Endometrial microvascular endothelial cells (primary cell): ENCODE measurements around the gene SLC66A1. TPM values are rescaled to one million over a fixed set of nuclear protein-coding genes. Genes with fewer than 3 reads are reported as not detected.

Experiments
- in situ Hi-C: cut with HindIII; loops from 2 replicates; pipeline ENCODE4 v1.10.0; 2017; ENCODE audit warnings: low sequenced_read_pairs, low pct_unique_long_range_greater_than_20kb; ENCODE audit errors: inconsistent ontology term
- total RNA-seq: library from RNA; depleted of rRNA; stranded (reverse); fragments of >200 nt; gene quantifications from one replicate; pipeline ENCODE4 v1.2.3, GENCODE V29; 2015; ENCODE audit errors: inconsistent ontology term

Gene SLC66A1
- total RNA-seq, 1 donor from 2014 or later = 34.3 TPM

DNA sequence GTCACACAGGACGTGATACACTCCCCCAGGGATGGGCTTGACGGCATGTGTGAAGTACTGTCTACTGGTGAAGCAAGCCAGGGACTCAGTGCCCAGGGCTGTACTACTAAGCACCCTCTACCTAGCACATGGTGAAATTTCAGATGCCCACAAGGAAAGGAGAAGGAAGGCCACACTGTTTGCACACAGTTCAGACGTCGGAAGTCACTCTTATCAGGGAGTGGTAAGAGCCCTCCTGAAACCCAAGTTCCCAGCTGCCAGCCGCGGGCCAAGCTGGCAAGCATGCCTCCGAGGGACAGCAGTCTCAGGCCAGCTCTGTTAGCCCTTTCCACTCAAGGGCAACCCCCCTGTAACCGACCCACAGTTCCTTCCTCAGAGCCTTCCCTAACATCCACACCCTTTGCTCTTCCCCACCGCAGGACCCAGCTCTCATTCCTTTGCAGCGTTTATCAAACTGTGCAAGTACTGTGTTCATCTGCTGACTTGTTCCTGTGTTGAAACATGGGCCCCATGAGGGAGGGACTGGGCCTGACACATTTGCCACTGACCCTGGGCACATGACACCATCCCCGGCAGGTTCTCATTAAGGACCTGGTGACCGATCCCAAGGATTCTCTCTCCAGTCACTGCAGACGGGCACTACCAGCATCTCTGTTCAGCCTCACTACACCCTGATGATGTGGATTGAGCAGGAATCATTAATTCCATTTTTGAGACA, 58.5 kb downstream of the SLC66A1 start:
- in situ Hi-C loops = no loop called here

DNA sequence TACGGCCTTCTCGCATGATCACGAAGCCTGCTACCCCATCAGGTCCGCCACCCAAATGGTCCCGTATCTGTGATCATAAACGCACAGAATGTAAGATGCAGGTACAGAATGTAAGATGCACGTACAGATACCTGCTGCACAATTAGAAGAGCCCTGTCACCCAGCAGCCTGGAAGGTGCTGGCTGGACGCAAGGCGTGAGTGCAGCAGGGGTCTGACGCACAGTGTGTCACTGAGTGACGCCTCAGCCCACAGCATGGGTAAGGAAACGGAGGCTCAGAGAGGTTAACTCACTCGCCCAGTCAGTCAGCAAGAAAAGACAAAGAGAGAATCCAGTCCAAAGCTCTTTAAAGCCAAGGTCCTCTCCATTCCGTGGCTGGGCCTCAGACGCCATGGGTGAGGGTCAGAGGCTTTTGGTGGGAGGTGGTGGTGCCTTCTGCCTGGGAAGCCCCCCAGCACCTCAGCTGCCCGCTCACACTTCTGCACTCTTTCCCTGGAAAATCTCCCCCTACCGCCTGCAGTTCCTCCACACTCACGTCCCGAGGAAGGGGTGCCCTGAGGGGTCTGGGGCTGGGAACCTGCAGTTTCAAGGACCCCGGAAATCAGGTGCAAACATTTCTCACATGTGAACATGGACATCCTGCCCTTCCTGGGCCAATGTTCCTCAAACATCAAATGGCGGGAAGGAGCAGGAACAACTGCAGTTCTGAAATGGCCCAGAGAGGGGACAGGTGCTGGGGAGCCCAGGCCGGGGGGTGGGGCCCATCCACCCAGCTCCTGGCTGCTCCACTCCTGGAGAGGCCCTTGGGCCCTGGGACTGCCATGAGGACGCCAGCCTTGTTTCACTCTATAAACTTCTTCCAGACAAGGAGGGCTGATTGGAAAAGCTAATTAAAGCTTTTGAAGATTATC, 59.4 kb downstream of the SLC66A1 start:
- in situ Hi-C loops = no loop called here

DNA sequence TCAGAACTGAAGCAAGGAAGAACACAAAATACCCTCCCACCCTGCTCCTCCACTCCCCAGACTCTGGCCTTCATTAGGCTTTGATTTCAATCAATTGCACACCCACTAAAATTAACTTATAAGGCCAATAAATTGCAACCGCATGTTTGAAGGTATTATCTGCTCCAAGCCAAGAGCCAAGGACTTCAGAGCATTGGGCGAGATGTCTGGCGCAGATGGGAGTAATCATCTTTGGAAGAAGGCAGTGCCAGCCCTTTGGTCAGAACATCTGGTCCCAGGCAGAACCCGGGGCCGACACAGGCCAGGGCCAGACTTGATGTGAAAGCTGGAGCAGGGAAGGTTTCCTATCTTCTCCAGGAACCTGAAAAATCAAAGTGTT, 60.0 kb downstream of the SLC66A1 start:
- in situ Hi-C loops = no loop called here

- in situ Hi-C loops = no loop called here
Measured at GRCh38 chr1:19372602-19373001, 60.5 kb downstream of the SLC66A1 start.

GRCh38 chr1:19373211-19374082, 61.3 kb downstream of the SLC66A1 start:
- in situ Hi-C loops = no loop called here

- in situ Hi-C loops = no loop called here
Measured at GRCh38 chr1:19374083-19374801, 62.1 kb downstream of the SLC66A1 start.

DNA sequence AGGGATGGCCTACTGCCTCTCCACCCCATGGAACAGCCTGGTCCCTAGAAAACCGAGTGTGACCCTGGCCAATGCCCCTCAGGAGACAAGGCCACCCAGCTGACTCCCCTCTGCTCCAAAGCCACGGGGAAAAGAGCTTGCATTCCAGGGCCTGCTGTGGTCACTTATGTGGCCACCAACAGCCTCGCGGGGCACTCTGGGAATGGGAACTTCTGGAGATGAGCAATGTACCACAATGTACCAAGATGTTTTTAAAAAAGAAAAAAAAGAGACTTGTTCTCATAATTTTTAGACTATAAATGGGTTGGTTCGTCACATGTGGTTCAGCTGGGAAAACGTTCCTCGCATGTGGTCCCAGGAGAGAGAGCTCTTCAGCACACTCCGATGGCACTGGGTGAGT, 62.8 kb downstream of the SLC66A1 start:
- in situ Hi-C loops = no loop called here

DNA sequence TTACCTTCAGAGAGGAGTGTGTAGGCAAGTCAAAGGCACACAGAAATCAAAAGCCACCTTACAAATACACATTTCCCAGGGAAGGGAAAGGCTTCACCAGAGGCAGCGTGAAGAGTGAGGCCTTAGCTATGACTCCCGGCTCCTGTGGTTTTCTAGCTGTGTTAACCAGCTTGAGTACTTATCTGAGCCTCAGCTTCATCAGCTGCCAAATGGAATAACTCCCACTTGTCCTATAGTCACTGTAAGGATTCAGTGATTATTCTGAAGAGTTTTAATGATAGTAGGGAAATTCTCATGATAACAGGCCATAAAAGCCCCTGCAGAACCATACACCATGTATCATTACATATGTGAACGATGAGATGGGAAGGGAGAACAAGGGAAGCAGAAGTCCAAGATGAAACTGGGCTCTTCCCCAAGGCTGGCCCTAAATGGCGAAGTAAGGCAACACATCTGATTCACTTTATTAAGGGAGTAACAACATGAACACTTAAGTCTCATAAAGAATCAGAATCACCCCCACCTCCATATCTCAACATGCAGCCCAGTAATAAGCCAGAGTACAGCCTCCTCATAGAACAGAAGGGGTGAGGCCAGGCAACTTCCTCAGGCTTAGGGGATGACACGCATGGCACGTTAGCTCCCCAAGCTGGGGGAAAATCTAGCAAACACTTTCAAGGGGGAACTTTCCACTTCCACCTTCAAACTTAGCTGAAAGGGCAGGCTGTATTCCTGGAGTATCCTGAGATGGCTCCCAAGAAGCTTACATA, 63.7 kb downstream of the SLC66A1 start:
- in situ Hi-C loops = no loop called here

DNA sequence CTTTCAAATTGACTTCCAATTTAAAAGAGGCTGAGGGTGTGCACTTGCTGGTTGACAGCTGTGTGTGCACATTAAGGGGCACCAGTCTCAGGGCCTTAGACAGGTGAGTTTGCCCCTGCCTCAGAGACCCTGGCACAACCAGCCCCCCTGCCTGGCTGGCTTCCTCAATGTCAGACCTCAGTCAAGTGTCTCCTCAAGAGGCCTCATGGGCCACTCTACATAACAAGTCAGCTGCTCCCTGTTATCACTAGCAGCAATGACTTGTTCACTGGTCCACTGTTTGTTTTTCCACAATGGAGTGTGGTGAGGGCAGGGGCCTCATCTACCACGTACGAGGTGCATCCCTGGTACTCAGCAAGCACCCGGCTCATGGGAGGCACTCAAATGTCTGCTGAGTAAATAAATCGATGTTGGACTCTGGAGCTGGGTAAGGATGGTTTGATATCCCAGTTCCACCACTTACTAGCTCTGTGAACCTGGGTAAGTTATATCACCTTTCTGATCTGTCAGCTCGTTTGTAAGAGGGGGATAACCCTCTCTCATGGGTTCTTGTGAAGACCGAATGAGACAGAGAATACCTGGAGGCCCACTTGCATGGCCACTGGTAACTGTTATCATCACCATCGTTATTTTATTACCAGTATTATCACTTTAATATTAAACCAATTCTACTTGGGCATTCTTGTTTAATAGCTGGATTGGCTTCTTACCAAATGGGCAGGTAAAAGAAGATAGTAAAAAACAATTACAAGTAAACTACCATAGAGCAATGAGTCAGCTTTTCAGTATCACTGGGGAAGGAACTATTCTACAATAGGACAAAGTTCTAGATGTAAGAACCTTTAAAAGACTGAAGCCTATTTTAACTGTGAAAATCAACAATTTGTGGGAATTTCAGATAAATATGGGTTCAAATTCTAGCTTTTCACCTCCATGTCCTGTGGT, 64.6 kb downstream of the SLC66A1 start:
- in situ Hi-C loops = no loop called here

DNA sequence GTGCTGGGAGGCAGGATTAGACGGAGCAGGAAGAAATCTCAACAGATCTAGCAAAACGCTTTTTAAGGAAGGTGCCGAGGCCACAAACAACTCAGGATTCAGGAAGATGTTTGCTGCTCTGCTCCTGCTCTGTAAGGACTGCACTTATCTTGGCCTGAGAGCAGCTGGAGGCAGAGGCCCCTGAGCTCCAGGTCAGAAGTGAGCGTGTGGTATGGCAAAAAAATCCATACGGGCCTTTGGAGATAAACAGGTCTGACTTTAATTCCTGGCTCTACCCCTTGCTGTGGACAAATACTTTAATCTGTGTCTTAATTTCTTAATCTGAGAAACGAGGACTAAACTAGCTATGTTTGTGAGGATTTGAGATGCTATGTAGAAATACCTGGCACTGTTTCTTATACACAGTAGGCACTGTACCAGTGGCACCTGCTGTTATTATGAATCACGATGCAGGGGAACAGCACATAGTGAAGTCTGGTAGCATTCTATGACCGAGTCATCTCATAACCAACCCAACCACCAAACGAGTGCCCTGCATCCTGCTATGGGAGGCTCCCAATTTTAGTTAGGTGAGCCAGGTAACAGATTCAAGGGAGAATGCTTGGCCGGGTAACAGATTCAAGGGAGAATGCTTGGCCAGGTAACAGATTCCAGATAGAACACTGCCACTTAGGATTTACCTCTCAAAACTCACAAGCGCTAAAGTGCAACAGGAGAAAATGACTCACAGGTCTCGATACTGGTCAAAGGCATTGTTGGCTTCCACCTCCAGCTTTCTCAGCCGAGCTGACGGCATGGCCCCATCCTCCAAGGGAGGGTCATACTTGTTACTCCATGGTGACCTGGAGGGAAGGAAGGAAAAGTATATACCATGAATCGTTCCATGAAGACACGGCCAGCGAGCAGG, 65.9 kb downstream of the SLC66A1 start:
- in situ Hi-C loops = no loop called here

Other genes starting within 250 kb of the SLC66A1 start
- 56.1 TPM for gene UBR4, start 102.1 kb upstream of the SLC66A1 start, total RNA-seq
- gene EMC1, start 60.8 kb upstream of the SLC66A1 start, total RNA-seq = 85.6 TPM
- 73.8 TPM for gene MRTO4, start 60.5 kb upstream of the SLC66A1 start, total RNA-seq
- not detected for gene AKR7A3, start 23.6 kb upstream of the SLC66A1 start, total RNA-seq
- 69.9 TPM for gene AKR7A2, start 182 bp upstream of the SLC66A1 start, total RNA-seq
- gene CAPZB, start 173.2 kb downstream of the SLC66A1 start, total RNA-seq = 146 TPM